ENCODE results near the gene PIP4K2A. TPM values are rescaled to one million over a fixed set of nuclear protein-coding genes. Genes with fewer than 3 reads are reported as not detected.
A peak's percentile ranks its signal among the peaks of the same experiment; 100 is the strongest.

The PIP4K2A gene
- total RNA-seq, 2 donors from 2014 or later, result 15.0 to 17.8 TPM

- Mint-ChIP-seq H3K9me3 (no peaks in the 10 kb centered on the region), H3K36me3 (ENCODE audit: low read depth) (peaks cover 2% of the 10 kb centered on the region), H3K27me3 (ENCODE audit: insufficient read depth) (no peaks in the 10 kb centered on the region), H3K4me1 (peaks cover 26% of the 10 kb centered on the region), H3K4me3 (no peak overlapping the region), H3K27ac (no peak overlapping the region)
- H3K27me3 ChIP-seq (ENCODE audit: control insufficient read depth, insufficient read depth, low read length, poor library complexity, severe bottlenecking), result no peaks in the 10 kb centered on the region
- no peak for TF ChIP-seq CTCF (conservative IDR thresholded peaks at IDR 0.05)
- no peak overlapping the region for H3K27ac ChIP-seq (ENCODE audit: low read depth, low read length)
- H3K36me3 ChIP-seq (ENCODE audit: control insufficient read depth, insufficient read depth, low read length), result no peaks in the 10 kb centered on the region
- H3K9me3 ChIP-seq (ENCODE audit: control insufficient read depth, low read length), result no peaks in the 10 kb centered on the region
- no peak overlapping the region for H3K4me3 ChIP-seq (ENCODE audit: low read length)
- H3K9ac ChIP-seq (ENCODE audit: extremely low read depth, low read length, poor library complexity, severe bottlenecking), result no peak overlapping the region
- DNase-seq, result no peak
- no peaks in the 10 kb centered on the region for H3K4me1 ChIP-seq (ENCODE audit: control insufficient read depth, insufficient read depth, low read length)
- 91 to 100% methylated on average over 1 of the region's 1 CpG for WGBS, 2 experiments (ENCODE audit: insufficient coverage in 1 of 2, insufficient read length in 1 of 2)
Observed at GRCh38 chr10:22557321-22557720, 157.1 kb downstream of the PIP4K2A start.

- Mint-ChIP-seq H3K4me1 (peaks cover 31% of the 10 kb centered on the region), H3K36me3 (ENCODE audit: low read depth) (no peaks in the 10 kb centered on the region), H3K4me3 (no peak overlapping the region), H3K27me3 (ENCODE audit: insufficient read depth) (no peaks in the 10 kb centered on the region), H3K9me3 (no peaks in the 10 kb centered on the region), H3K27ac (no peak overlapping the region)
- H3K36me3 ChIP-seq (ENCODE audit: control insufficient read depth, insufficient read depth, low read length), result no peaks in the 10 kb centered on the region
- H3K9ac ChIP-seq (ENCODE audit: extremely low read depth, low read length, poor library complexity, severe bottlenecking), result no peak overlapping the region
- H3K9me3 ChIP-seq (ENCODE audit: control insufficient read depth, low read length), result no peaks in the 10 kb centered on the region
- no peaks in the 10 kb centered on the region for H3K27me3 ChIP-seq (ENCODE audit: control insufficient read depth, insufficient read depth, low read length, poor library complexity, severe bottlenecking)
- WGBS, 2 experiments (ENCODE audit: insufficient coverage in 1 of 2, insufficient read length in 1 of 2), result 91 to 97% methylated on average over 6 of the region's 6 CpGs
- no peaks in the 10 kb centered on the region for H3K4me1 ChIP-seq (ENCODE audit: control insufficient read depth, insufficient read depth, low read length)
- no peak overlapping the region for H3K4me3 ChIP-seq (ENCODE audit: low read length)
- TF ChIP-seq CTCF (conservative IDR thresholded peaks at IDR 0.05), result no peak
- DNase-seq, result no peak
- H3K27ac ChIP-seq (ENCODE audit: low read depth, low read length), result no peak overlapping the region
Observed at GRCh38 chr10:22556774-22557173, 157.6 kb downstream of the PIP4K2A start.

- H3K4me3 Mint-ChIP-seq, result no peak overlapping the region
- H3K36me3 Mint-ChIP-seq (ENCODE audit: low read depth), result peaks cover 3% of the 10 kb centered on the region
- no peaks in the 10 kb centered on the region for H3K27me3 Mint-ChIP-seq (ENCODE audit: insufficient read depth)
- H3K4me1 ChIP-seq (ENCODE audit: control insufficient read depth, insufficient read depth, low read length), result no peaks in the 10 kb centered on the region
- no peaks in the 10 kb centered on the region for H3K36me3 ChIP-seq (ENCODE audit: control insufficient read depth, insufficient read depth, low read length)
- 82 to 92% methylated on average over 22 to 29 of the region's 29 CpGs for WGBS, 2 experiments (ENCODE audit: insufficient coverage in 1 of 2, insufficient read length in 1 of 2)
- TF ChIP-seq CTCF (conservative IDR thresholded peaks at IDR 0.05), result no peak
- DNase-seq, result no peak
- H3K27me3 ChIP-seq (ENCODE audit: control insufficient read depth, insufficient read depth, low read length, poor library complexity, severe bottlenecking), result no peaks in the 10 kb centered on the region
- H3K27ac Mint-ChIP-seq, result peak overlapping the region; percentile 52
- H3K4me1 Mint-ChIP-seq, result peaks cover 32% of the 10 kb centered on the region
- no peaks in the 10 kb centered on the region for H3K9me3 Mint-ChIP-seq
- H3K9ac ChIP-seq (ENCODE audit: extremely low read depth, low read length, poor library complexity, severe bottlenecking), result no peak overlapping the region
- no peaks in the 10 kb centered on the region for H3K9me3 ChIP-seq (ENCODE audit: control insufficient read depth, low read length)
- no peak overlapping the region for H3K4me3 ChIP-seq (ENCODE audit: low read length)
- peak overlapping the region; percentile 84 for H3K27ac ChIP-seq (ENCODE audit: low read depth, low read length)
Observed at GRCh38 chr10:22554461-22555182, 159.8 kb downstream of the PIP4K2A start.
